ENCODE measurements around the gene DCXR.
A peak's percentile ranks its signal among the peaks of the same experiment; 100 is the strongest.

DNA sequence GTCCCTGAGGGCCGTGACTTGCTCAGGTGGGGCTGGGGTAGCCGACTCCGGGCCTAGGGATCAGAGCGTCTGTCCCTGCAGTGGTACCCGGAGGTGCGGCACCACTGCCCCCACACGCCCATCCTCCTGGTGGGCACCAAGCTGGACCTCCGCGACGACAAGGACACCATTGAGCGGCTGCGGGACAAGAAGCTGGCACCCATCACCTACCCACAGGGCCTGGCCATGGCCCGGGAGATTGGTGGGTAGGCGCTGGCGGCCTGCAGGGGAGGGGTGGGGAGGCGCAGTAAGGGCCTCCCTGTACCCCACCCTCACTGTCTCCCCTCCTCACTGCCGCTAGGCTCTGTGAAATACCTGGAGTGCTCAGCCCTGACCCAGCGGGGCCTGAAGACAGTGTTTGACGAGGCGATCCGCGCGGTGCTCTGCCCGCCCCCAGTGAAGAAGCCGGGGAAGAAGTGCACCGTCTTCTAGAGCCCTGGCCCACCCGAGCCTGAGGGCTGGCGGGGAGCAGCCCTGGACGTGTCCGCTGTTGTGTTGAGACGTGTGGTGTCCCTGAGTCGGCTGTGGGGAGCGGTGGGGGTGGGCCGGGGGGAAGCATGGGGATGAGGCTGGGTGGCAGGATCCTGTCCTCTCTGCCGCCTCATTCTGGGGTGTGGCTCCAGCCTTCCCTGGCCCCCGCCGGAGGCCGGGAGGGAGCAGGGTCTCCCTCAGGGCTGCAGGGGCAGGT, 4.0 kb downstream of the DCXR start:
- TF ChIP-seq, protein P1, sequence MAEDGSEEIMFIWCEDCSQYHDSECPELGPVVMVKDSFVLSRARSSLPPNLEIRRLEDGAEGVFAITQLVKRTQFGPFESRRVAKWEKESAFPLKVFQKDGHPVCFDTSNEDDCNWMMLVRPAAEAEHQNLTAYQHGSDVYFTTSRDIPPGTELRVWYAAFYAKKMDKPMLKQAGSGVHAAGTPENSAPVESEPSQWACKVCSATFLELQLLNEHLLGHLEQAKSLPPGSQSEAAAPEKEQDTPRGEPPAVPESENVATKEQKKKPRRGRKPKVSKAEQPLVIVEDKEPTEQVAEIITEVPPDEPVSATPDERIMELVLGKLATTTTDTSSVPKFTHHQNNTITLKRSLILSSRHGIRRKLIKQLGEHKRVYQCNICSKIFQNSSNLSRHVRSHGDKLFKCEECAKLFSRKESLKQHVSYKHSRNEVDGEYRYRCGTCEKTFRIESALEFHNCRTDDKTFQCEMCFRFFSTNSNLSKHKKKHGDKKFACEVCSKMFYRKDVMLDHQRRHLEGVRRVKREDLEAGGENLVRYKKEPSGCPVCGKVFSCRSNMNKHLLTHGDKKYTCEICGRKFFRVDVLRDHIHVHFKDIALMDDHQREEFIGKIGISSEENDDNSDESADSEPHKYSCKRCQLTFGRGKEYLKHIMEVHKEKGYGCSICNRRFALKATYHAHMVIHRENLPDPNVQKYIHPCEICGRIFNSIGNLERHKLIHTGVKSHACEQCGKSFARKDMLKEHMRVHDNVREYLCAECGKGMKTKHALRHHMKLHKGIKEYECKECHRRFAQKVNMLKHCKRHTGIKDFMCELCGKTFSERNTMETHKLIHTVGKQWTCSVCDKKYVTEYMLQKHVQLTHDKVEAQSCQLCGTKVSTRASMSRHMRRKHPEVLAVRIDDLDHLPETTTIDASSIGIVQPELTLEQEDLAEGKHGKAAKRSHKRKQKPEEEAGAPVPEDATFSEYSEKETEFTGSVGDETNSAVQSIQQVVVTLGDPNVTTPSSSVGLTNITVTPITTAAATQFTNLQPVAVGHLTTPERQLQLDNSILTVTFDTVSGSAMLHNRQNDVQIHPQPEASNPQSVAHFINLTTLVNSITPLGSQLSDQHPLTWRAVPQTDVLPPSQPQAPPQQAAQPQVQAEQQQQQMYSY (CRISPR knock-in tag; IDR thresholded peaks at IDR 0.05): no peak
- TF ChIP-seq POLR2A (IDR thresholded peaks at IDR 0.05; ENCODE audit: insufficient read depth in 1 of 2, low read depth in 2 of 2, low read length in 2 of 2) (peak in 1 of 2 experiments; percentile 3; a peak in 1 of 4 replicates), RARA (CRISPR knock-in tag; IDR thresholded peaks at IDR 0.05) (no peak), CBFB (CRISPR knock-in tag; IDR thresholded peaks at IDR 0.05) (no peak), ZNF484 (CRISPR knock-in tag; IDR thresholded peaks at IDR 0.05; ENCODE audit: borderline replicate concordance, low read depth) (no peak)
- TF ChIP-seq, protein P2, sequence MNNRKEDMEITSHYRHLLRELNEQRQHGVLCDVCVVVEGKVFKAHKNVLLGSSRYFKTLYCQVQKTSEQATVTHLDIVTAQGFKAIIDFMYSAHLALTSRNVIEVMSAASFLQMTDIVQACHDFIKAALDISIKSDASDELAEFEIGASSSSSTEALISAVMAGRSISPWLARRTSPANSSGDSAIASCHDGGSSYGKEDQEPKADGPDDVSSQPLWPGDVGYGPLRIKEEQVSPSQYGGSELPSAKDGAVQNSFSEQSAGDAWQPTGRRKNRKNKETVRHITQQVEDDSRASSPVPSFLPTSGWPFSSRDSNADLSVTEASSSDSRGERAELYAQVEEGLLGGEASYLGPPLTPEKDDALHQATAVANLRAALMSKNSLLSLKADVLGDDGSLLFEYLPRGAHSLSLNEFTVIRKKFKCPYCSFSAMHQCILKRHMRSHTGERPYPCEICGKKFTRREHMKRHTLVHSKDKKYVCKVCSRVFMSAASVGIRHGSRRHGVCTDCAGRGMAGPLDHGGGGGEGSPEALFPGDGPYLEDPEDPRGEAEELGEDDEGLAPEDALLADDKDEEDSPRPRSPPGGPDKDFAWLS (CRISPR knock-in tag; IDR thresholded peaks at IDR 0.05; ENCODE audit: borderline replicate concordance): no peak
- TF ChIP-seq, protein P3, sequence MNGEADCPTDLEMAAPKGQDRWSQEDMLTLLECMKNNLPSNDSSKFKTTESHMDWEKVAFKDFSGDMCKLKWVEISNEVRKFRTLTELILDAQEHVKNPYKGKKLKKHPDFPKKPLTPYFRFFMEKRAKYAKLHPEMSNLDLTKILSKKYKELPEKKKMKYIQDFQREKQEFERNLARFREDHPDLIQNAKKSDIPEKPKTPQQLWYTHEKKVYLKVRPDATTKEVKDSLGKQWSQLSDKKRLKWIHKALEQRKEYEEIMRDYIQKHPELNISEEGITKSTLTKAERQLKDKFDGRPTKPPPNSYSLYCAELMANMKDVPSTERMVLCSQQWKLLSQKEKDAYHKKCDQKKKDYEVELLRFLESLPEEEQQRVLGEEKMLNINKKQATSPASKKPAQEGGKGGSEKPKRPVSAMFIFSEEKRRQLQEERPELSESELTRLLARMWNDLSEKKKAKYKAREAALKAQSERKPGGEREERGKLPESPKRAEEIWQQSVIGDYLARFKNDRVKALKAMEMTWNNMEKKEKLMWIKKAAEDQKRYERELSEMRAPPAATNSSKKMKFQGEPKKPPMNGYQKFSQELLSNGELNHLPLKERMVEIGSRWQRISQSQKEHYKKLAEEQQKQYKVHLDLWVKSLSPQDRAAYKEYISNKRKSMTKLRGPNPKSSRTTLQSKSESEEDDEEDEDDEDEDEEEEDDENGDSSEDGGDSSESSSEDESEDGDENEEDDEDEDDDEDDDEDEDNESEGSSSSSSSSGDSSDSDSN (CRISPR knock-in tag; IDR thresholded peaks at IDR 0.05): no peak
